HG03442 (cell line): ENCODE data around the gene SORCS2.

Experiments
- ATAC-seq: cut with Tn5 transposase; IDR thresholded peaks from one replicate; pipeline ENCODE4 v1.9.1; 2021; ENCODE audit warnings: mild to moderate bottlenecking, moderate library complexity; ENCODE audit not compliant: unreplicated experiment

Gene SORCS2

DNA sequence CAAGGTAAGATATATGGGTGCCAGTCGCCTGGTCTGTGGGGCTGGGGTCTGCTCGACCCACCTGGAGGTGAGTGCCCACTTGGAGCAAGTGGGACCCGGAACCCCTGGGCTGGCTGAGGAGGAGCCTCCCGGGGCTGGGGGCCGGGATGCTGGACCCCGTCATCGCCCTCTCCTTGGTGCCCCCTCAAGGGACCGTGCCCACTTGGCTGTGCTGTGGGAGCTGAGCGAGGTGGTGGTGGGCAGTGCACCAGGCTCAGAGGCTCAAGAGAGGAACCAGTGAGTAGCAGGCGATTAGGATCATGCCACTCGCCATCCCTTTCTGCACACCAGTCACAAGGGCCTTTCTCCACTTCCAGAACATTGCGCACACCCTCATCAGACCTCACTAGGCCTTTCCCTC, 446.2 kb downstream of the SORCS2 start:
- no peak for ATAC-seq

GRCh38 chr4:7638984-7639789, 446.8 kb downstream of the SORCS2 start:
- no peak for ATAC-seq

DNA sequence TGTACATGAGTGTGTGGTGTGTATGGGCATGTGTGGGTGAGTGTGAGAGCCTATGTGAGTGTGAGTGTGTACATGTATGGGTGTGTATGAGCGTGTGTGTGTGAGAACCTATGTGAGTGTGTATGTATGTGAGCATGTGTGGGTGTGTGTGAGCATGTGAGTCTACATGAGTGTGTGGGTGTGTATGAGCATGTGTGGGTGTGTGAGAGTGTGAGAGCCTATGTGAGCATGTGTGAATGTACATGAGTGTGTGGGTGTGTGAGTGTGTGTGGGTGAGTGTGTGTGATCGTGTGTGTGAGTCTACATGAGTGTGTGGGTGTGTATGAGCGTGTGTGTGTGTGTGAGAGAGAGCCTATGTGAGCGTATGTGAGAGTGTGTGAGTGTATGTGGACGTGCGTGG, 447.8 kb downstream of the SORCS2 start:
- ATAC-seq: no peak

GRCh38 chr4:7641712-7642111, 449.4 kb downstream of the SORCS2 start:
- ATAC-seq: no peak

DNA sequence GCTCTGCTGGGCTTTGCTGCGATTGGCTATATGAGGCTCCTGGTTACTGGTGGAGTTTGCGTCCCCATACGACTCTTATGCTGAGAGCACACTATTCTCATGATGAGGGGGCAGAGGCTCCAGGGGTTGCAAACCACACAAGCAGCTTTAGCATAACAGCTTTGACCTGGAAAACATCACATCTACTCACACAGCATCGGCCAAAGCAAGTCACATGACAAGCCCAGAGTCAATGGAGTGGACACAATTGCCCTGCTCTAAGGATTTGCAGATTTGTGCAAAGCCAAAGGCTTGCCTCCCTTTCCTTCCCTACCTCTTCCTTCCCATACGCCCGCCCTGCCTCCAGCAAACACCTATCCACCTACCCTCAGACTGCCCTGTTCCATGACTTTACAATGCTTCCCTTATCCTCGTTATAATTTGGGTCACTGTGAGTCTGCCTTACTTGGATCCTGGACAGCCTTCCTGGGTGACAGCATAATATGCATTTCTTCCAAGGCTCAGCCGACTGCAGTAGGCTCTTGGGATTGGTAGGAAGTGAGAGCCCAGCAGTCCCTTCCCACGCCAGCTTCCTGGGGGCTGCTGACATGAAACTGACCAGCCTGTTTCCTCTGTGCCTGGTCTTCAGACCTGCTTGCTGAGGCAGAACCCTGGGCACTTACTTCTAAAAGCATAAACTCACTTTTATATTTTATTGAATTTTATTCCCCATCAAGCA, 450.6 kb downstream of the SORCS2 start:
- no peak for ATAC-seq

DNA sequence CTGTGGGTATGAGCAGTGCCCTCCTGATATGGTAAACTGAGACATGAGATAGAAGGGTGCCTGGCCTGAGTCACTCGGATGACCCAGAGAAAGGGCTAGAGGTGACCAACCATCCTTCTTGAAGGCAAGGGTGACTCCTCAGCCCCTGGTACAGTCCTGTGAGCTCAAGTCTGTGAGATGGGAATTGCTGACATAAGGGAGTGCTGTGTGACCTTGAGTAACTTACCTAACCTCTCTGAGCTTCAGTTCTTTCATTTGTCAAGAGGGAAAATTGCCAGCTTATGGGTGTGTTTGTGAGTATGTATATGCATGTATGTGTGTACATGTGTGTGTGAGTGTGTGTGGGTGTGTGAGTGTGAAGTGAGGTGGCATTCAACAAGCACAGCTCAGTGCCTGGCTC, 452.8 kb downstream of the SORCS2 start:
- ATAC-seq: no peak

DNA sequence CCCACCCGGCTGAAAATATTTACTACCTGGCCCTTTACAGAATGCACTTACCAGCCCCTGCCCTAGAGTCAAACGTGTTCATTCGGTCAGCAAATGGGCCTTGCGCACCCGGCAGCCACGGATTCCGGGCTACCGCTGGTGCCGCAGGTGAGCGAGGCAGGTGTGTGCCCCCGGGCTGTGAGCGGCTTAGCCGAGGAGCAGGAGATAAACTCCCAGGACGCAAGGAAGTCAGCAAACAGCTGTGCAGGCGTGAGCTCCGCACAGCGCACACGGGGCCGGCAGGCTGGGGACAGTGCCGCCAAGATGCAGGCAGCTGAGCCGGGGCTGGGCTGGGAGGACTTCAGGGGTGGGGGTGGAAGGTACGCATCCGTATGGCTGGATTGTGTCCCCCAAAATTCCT, 453.6 kb downstream of the SORCS2 start:
- ATAC-seq: no peak

DNA sequence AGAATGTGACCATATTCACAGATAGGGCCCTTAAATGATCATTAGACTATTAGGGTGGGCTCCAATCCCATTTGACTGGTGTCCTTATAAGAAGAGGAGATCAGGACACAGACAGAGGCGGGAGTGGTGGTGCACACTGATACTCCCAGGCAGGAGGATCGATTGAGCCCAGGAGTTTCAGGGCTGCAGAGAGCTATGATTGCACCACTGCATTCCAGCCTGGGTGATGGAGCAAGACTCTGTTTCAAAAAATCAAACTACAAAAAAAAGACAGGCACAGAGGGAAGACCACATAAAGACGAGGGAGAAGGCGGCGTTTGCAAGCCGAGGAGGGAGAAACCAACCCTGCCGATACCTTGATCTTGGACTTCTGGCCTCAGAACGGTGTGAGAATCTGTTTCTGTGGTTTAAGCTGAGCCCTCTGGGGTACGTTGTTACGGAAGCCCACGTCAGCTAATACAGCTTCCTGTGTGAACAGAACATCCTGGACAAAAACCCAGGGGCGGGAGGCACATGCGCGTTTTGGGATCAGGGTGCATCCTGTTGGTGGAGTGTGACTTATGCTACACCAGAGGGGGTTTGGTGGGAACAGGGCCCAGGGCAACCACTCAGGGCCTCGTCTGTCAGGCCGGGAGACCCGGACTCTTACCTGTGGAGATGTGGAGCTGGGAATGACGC, 454.2 kb downstream of the SORCS2 start:
- no peak for ATAC-seq

GRCh38 chr4:7647186-7647585, 454.8 kb downstream of the SORCS2 start:
- ATAC-seq: no peak

GRCh38 chr4:7647600-7648543, 455.5 kb downstream of the SORCS2 start:
- ATAC-seq: no peak

GRCh38 chr4:7648544-7649395, 456.4 kb downstream of the SORCS2 start:
- no peak for ATAC-seq

DNA sequence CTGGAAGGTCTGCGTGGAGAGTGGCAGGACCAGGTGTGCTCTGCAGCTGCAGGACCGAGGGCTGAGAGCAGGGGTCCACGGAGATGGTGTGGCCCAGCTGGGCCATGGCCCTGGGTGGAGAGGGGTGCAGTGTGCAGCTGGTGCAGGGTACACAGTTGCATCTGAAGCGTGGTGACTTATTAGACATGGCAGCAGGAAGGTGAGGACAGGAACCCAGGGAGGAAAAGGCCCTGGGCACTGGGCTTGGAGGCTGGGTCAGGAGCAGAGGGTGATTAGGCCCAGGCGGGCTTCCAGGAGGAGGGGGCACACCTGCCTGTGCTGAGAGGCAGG, 457.0 kb downstream of the SORCS2 start:
- no peak for ATAC-seq

GRCh38 chr4:7649741-7650531, 457.6 kb downstream of the SORCS2 start:
- no peak for ATAC-seq

GRCh38 chr4:7650606-7651385, 458.5 kb downstream of the SORCS2 start:
- ATAC-seq: no peak

DNA sequence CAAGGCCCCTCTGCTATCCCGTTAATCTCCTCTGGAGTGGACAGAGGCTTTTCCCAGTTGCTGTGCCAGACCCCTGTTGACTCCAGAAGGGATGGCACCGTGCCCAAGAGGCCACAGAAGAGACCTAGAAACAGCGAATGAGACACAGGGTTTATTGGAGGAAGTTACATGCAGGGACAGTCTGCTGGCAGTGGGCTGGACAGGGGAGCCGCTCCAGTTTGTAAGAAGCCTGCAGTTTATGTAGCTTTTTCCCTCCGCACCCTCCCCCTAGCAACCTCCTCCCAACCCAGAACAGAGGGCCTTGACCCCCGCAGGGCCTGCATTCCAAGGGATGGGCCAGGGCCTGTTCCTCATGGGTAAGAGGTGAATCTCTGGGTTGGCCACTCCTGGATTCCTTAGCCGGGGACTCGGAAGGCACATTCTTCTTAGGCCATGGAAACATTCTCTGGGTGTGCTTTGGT, 459.2 kb downstream of the SORCS2 start:
- ATAC-seq: no peak

DNA sequence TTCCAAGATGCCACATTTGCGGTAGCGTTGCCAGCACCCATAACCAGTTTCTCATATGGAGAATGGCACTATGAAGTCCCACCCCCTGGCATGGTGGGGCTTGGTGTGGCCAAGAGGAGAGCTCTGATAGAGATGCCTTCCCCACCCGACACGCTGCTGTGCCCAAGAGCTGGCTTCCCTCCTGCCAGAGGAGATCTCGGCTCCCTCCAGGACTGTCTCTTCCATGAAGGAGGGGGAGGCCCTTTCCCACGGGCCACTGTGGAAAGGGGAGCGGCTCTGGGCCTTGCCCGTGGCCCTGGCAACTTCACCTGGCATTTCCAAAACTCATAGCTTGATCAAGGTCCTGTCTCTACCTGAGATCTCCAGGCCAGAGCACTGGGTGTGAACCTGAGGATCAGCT, 459.7 kb downstream of the SORCS2 start:
- no peak for ATAC-seq

GRCh38 chr4:7652451-7652881, 460.1 kb downstream of the SORCS2 start:
- no peak for ATAC-seq

- ATAC-seq: no peak
These were observed 460.6 kb downstream of the SORCS2 start for GRCh38 chr4:7652906-7653305.
